LNCAP (cell line): ENCODE measurements around the gene LTA4H.

ENCODE experiments used
- TF ChIP-seq, protein P1 (sequence below): fragments of 450-650 bp; IDR thresholded peaks from 2 replicates; pipeline ENCODE4 v1.5.1; 2017; ENCODE audit warnings: mild to moderate bottlenecking

Gene LTA4H

DNA sequence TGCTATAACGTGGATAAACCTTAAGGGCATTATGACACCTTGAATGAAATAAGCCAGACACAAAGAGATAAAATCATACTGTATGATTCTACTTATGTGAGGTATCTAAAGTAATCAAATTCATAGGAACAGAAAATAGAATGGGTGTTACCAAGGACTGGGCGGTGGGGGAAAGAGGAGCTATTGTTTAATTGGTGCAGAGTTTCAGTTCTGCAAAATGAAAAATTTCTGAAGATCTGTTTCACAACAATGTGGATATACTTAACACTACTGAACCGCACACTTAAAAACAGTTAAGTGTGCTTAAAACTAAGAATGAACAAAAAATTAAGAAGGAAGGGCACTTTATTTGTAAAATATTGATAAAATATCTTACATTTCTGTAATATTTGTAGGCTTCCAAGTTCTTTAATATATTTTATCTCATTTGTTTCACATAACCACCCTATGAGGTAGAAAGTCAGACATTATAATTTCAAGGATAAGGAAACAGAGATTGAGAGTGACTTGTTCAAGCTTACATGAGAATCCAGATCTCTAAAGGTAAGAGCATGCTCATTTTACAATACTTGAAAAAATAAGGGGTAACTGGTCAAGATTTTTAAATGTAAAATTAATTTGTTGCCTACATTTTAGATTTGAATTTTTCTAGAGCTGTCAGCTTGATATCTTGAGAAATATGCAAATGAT, 14.9 kb downstream of the LTA4H start:
- TF ChIP-seq, protein P1, sequence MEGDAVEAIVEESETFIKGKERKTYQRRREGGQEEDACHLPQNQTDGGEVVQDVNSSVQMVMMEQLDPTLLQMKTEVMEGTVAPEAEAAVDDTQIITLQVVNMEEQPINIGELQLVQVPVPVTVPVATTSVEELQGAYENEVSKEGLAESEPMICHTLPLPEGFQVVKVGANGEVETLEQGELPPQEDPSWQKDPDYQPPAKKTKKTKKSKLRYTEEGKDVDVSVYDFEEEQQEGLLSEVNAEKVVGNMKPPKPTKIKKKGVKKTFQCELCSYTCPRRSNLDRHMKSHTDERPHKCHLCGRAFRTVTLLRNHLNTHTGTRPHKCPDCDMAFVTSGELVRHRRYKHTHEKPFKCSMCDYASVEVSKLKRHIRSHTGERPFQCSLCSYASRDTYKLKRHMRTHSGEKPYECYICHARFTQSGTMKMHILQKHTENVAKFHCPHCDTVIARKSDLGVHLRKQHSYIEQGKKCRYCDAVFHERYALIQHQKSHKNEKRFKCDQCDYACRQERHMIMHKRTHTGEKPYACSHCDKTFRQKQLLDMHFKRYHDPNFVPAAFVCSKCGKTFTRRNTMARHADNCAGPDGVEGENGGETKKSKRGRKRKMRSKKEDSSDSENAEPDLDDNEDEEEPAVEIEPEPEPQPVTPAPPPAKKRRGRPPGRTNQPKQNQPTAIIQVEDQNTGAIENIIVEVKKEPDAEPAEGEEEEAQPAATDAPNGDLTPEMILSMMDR: no peak

DNA sequence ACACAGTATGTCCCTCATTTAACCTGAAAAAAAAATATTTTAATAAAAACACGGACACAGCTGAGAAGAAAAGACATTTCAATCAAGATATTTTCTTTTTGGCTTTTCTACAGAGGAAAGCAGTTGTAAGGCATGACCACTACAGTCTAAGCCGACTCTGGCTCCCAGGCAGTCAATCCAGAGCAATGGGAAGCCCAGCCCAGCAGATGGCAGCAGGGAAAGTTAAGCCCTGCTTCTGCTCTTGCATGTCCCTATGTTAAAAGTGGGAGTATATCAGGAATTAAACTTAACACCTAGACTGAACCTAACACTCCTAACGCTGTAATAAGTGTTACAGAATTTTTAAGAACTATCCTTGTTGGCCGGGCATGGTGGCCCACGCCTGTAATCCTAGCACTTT, 19.7 kb downstream of the LTA4H start:
- TF ChIP-seq, protein P1: peak; percentile 48

DNA sequence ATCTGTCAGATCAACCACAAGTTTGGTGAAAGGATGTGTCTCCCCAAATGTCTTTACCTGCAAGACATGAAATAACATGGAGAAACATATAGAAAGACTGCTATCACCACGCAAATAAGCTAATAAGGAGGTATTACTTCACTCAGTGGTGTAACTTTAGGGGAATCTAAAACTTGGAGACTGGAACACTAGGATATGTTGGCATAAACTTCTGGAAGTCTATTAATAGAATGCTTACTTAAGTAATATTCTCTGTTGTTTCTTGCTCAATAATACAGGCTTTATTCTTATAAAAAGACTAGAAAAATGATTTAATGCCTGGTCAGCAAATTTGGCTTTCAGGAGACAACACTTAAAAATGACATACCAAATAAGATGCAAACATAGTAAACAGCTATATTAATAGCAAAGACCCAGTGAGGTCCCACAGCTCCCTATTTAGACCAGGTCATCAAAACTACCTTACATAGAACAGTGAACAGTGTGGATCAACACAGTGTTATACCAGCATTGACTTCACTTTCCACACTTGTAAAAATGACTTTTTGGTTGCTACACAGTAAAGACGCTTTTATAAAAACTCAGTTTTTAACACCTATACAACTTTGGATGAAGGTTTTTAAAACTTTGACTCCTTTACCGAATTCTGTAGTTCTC, 20.3 kb downstream of the LTA4H start:
- TF ChIP-seq, protein P1: no peak

DNA sequence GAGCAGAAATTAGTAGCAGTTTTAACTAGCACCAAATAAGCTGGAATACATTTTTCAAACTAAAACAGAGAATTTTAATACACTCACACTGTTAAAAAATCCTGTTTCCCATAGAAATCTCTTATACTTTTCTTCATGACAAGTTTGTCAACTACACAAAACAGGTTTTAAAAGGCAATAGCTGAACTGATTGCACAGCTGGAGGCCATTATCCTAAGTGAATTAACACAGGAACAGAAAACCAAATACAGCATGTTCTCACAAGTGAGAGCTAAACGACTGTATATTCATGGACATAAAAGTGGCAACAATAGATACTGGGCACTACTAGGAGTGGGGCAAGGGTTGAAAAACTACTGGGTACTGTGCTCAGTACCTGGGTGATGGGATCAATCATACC, 27.7 kb downstream of the LTA4H start:
- TF ChIP-seq, protein P1: no peak

DNA sequence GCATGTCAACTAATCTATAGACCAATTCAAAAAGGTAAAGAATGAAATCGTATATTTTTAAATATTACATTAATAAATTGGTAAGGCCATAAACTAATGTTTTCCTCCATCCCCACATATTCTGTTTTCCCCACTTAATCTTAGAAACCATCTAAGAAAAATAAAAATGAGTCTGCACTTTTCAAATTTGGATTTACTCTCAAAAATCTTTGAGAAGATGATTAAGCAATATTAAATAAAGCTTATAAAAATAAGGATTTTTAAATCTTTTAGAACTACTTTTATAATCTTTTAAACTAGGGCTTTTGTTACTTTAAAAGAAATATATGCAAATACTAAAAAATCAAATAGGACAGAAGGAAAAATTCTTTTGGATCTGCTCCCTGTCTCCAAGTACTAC, 28.7 kb downstream of the LTA4H start:
- TF ChIP-seq, protein P1: no peak

DNA sequence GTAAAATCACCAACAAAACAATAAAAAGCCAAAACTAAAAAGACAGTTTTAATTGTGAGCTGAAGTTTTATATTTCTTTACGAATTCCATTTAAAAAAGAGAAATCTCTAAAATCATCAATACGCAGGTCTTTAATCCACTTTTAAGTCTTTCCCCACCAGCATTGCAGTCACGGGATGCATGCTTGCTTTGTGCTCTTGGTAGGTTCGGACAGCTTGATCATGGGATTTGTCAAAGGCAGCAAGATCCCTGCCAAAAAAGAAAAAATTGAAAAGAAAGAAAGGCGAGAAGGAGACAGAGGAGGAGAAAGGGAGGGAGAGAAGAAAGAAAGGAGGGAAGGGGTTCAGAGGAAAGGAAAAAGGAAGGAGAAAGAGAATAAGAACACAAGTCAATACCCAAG, 34.5 kb downstream of the LTA4H start:
- TF ChIP-seq, protein P1: no peak

DNA sequence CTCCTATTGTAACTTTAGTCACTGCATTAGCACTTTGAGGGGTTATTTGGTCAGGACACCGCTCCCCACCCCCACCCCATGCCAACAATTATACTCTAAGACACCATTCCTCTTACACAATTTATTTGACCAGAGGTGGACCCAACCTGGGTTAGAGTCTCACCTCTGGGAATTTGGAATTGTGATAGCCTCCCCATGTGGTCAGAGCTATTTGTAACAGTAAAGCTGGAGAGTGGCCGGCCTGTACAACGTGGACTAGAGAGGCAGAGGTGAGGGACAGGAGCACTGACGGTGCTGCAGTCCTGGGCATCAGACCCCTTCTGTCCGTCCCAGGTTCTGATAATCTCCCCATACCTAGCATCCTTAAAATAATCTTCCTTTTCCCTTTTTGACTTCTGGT, 35.9 kb downstream of the LTA4H start:
- TF ChIP-seq, protein P1: no peak
